Smooth muscle cell (in vitro differentiated cells): ENCODE measurements around the gene CABP5. TPM values are rescaled to one million over a fixed set of nuclear protein-coding genes. Genes with fewer than 3 reads are reported as not detected.

Experiments
- DNase-seq: peaks from one replicate; lab custom pipeline; 2025; ENCODE audit not compliant: unreplicated experiment; lab: John Stamatoyannopoulos, UW
- H2AFZ ChIP-seq: fragments of 200-600 bp; sonication (generic); 2 replicates; pipeline ENCODE4 v1.6.0; 2016; ENCODE audit warnings: antibody characterized with exemption, low read depth, mild to moderate bottlenecking
- H3F3A ChIP-seq: fragments of 200-600 bp; sonication (generic); 2 replicates; pipeline ENCODE4 v1.6.0; 2017; ENCODE audit warnings: antibody characterized with exemption, low read depth
- H3K27ac ChIP-seq: fragments of 200-600 bp; sonication (generic); 2 replicates; pipeline ENCODE4 v1.5.1; 2016; ENCODE audit warnings: low read depth, mild to moderate bottlenecking
- H3K27me3 ChIP-seq: fragments of 200-600 bp; sonication (generic); 2 replicates; pipeline ENCODE4 v1.6.1; 2016; ENCODE audit warnings: low read depth, mild to moderate bottlenecking
- H3K36me3 ChIP-seq: fragments of 200-600 bp; sonication (generic); 2 replicates; pipeline ENCODE4 v1.5.1; 2016; ENCODE audit warnings: low read depth
- H3K4me1 ChIP-seq: fragments of 200-600 bp; sonication (generic); 2 replicates; pipeline ENCODE4 v1.5.1; 2016; ENCODE audit warnings: low read depth
- H3K4me2 ChIP-seq: fragments of 200-600 bp; sonication (generic); 2 replicates; pipeline ENCODE4 v1.6.0; 2016; ENCODE audit warnings: mild to moderate bottlenecking
- H3K4me3 ChIP-seq: fragments of 200-600 bp; sonication (generic); 2 replicates; pipeline ENCODE4 v1.5.1; 2016; ENCODE audit warnings: mild to moderate bottlenecking
- H3K79me2 ChIP-seq: fragments of 200-600 bp; sonication (generic); 2 replicates; pipeline ENCODE4 v1.6.0; 2016; ENCODE audit warnings: low read depth, mild to moderate bottlenecking
- H3K9ac ChIP-seq: fragments of 200-600 bp; sonication (generic); 2 replicates; pipeline ENCODE4 v1.6.0; 2016; ENCODE audit warnings: low read depth
- H3K9me3 ChIP-seq: fragments of 200-600 bp; sonication (generic); replicated peaks from 2 replicates; pipeline ENCODE4 v1.5.1; 2016; ENCODE audit warnings: low read depth
- H4K20me1 ChIP-seq: fragments of 200-600 bp; sonication (generic); 2 replicates; pipeline ENCODE4 v1.6.0; 2016; ENCODE audit warnings: low read depth
- CTCF ChIP-seq: fragments of 200-600 bp; sonication (generic); IDR thresholded peaks from 2 replicates; pipeline ENCODE4 v1.5.1; 2017; ENCODE audit warnings: borderline replicate concordance, mild to moderate bottlenecking, antibody characterized with exemption; ENCODE audit not compliant: insufficient read depth, poor library complexity, severe bottlenecking
- WGBS: methylation state at CpG from one replicate; pipeline ENCODE4 v1.1.7; 2016; ENCODE audit warnings: low lambda C conversion rate; 5-methylcytosine and 5-hydroxymethylcytosine counted together
- polyA plus RNA-seq: library from polyadenylated mRNA; unstranded; fragments of >200 nt; fragmentation: Nextera tagmentation; extraction: Ambion mirVana; gene quantifications from 2 replicates; pipeline ENCODE4 v1.2.1, GENCODE V29; 2016
- total RNA-seq: library from RNA; depleted of rRNA; stranded (reverse); fragments of >200 nt; gene quantifications from 2 replicates; pipeline ENCODE4 v1.2.3, GENCODE V29; 2014

The CABP5 gene
- total and polyA plus RNA-seq, 2 experiments from 2014 or later, result not detected

- no peaks in the 10 kb centered on the region for H3K9me3 ChIP-seq
- no peaks in the 10 kb centered on the region for H3F3A ChIP-seq
- no peak for TF ChIP-seq CTCF
- H3K4me2 ChIP-seq, result no peak overlapping the region
- 74% methylated on average over 1 of the region's 1 CpG for WGBS
- H3K4me1 ChIP-seq, result no peaks in the 10 kb centered on the region
- H3K27me3 ChIP-seq, result no peaks in the 10 kb centered on the region
- no peak overlapping the region for H3K9ac ChIP-seq
- DNase-seq, result no peak
- no peak overlapping the region for H3K27ac ChIP-seq
- H4K20me1 ChIP-seq, result no peaks in the 10 kb centered on the region
- no peak overlapping the region for H2AFZ ChIP-seq
- no peaks in the 10 kb centered on the region for H3K36me3 ChIP-seq
- no peaks in the 10 kb centered on the region for H3K79me2 ChIP-seq
- H3K4me3 ChIP-seq, result no peak overlapping the region
Measured at GRCh38 chr19:47996230-47996727, 47.6 kb downstream of the CABP5 start.

GRCh38 chr19:47994209-47994802 lies 49.6 kb downstream of the CABP5 start, which contains the start of gene ELSPBP1:
ELSPBP1 (plus strand) TSS chr19:47994632; CDS start chr19:48008668, 14,036 bp downstream.
- Histone ChIP-seq H3F3A (no peaks in the 10 kb centered on the region), H3K4me3 (no peak within 1 kb of the TSS), H3K4me2 (peak within 1 kb of the TSS; percentile 61), H3K36me3 (no peaks in the 10 kb centered on the region), H3K4me1 (no peaks in the 10 kb centered on the region), H3K79me2 (no peaks in the 10 kb centered on the region), H3K27ac (peak within 1 kb of the TSS; percentile 31), H3K9ac (no peak within 1 kb of the TSS), H2AFZ (no peak within 1 kb of the TSS), H3K27me3 (no peaks in the 10 kb centered on the region), H4K20me1 (no peaks in the 10 kb centered on the region), H3K9me3 (no peaks in the 10 kb centered on the region)
- no peak for TF ChIP-seq CTCF
- 20% methylated on average over 5 of the region's 5 CpGs for WGBS
- no peak for DNase-seq

GRCh38 chr19:47992070-47992469 lies 51.8 kb downstream of the CABP5 start, which contains the start of gene BSPH1:
BSPH1 (minus strand) TSS chr19:47992170; CDS start chr19:47992081, 89 bp downstream.
- Histone ChIP-seq H3K27ac (no peak within 1 kb of the TSS), H3K27me3 (no peaks in the 10 kb centered on the region), H3K4me3 (no peak within 1 kb of the TSS), H3K4me2 (no peak within 1 kb of the TSS), H3K9me3 (no peaks in the 10 kb centered on the region), H4K20me1 (no peaks in the 10 kb centered on the region), H2AFZ (no peak within 1 kb of the TSS), H3F3A (no peaks in the 10 kb centered on the region), H3K79me2 (no peaks in the 10 kb centered on the region), H3K9ac (no peak within 1 kb of the TSS), H3K36me3 (no peaks in the 10 kb centered on the region), H3K4me1 (no peaks in the 10 kb centered on the region)
- 75% methylated on average over 2 of the region's 2 CpGs for WGBS
- no peak for TF ChIP-seq CTCF
- no peak for DNase-seq
